H1 (cell line): ENCODE data around the gene ASXL1. TPM values are rescaled to one million over a fixed set of nuclear protein-coding genes. Genes with fewer than 3 reads are reported as not detected.
A peak's percentile ranks its signal among the peaks of the same experiment; 100 is the strongest.

ENCODE experiments used
- CBX5 ChIP-seq: fragments of 300-800, 300-1000 bp; sonication (generic); IDR thresholded peaks from 2 replicates; pipeline ENCODE4 v1.7.1; 2016; ENCODE audit warnings: antibody characterized with exemption, low read length, low read depth
- CEBPB ChIP-seq: IDR thresholded peaks from 2 replicates; pipeline ENCODE4 v1.6.1; 2012; ENCODE audit warnings: low read depth, low read length
- EGR1 ChIP-seq: IDR thresholded peaks from 2 replicates; pipeline ENCODE4 v1.6.1; 2011; ENCODE audit warnings: low read depth, low read length, borderline replicate concordance
- GABPA ChIP-seq: IDR thresholded peaks from 2 replicates; pipeline ENCODE4 v1.6.1; 2011; ENCODE audit warnings: mild to moderate bottlenecking, low read length, moderate library complexity, borderline replicate concordance; ENCODE audit not compliant: insufficient read depth
- JUN ChIP-seq: IDR thresholded peaks from 2 replicates; pipeline ENCODE4 v1.6.1; 2011; ENCODE audit warnings: low read depth, mild to moderate bottlenecking, improper control_type of control experiment, low read length
- JUND ChIP-seq: IDR thresholded peaks from 2 replicates; pipeline ENCODE4 v1.6.1; 2011; ENCODE audit warnings: mild to moderate bottlenecking, improper control_type of control experiment, low read length
- KDM4A ChIP-seq: IDR thresholded peaks from one replicate; pipeline ENCODE4 v1.7.1; 2012; ENCODE audit warnings: low read depth, mild to moderate bottlenecking, moderate library complexity, low read length, inconsistent platforms; ENCODE audit not compliant: severe bottlenecking
- POU5F1 ChIP-seq: IDR thresholded peaks from 2 replicates; pipeline ENCODE4 v1.6.1; 2011; ENCODE audit warnings: low read depth, mild to moderate bottlenecking, low read length, moderate library complexity
- RBBP5 ChIP-seq: IDR thresholded peaks from 2 replicates; pipeline ENCODE4 v1.7.1; 2012; ENCODE audit warnings: low read depth, mild to moderate bottlenecking, inconsistent platforms, low read length, moderate library complexity, borderline replicate concordance
- RNF2 ChIP-seq: fragments of 200-900, 300-1000 bp; sonication (generic); IDR thresholded peaks from 2 replicates; pipeline ENCODE4 v1.7.1; 2016; ENCODE audit warnings: borderline replicate concordance, low read depth, mild to moderate bottlenecking, antibody characterized with exemption, low read length; ENCODE audit not compliant: poor library complexity, severe bottlenecking; ENCODE audit errors: missing control alignments
- SAP30 ChIP-seq: fragments of 300-600 bp; sonication (generic); IDR thresholded peaks from 2 replicates; pipeline ENCODE4 v1.7.1; 2012; ENCODE audit warnings: low read length, moderate library complexity, mild to moderate bottlenecking, inconsistent platforms; ENCODE audit not compliant: insufficient read depth, insufficient replicate concordance
- SIX5 ChIP-seq: IDR thresholded peaks from 2 replicates; pipeline ENCODE4 v1.6.1; 2011; ENCODE audit warnings: mild to moderate bottlenecking, low read depth, low read length
- SP1 ChIP-seq: IDR thresholded peaks from 2 replicates; pipeline ENCODE4 v1.6.1; 2011; ENCODE audit warnings: low read depth, low read length
- SP4 ChIP-seq: IDR thresholded peaks from 2 replicates; pipeline ENCODE4 v1.6.1; 2012; ENCODE audit warnings: low read length, inconsistent platforms
- SUZ12 ChIP-seq: fragments of 200-600 bp; sonication (generic); IDR thresholded peaks from 2 replicates; pipeline ENCODE4 v1.6.1; 2012; ENCODE audit warnings: mild to moderate bottlenecking, inconsistent platforms, low read length, moderate library complexity, mixed read lengths
- TAF7 ChIP-seq: optimal IDR thresholded peaks from 2 replicates; pipeline ENCODE3; 2011; ENCODE audit warnings: low read depth, mild to moderate bottlenecking, inconsistent platforms, low read length, moderate library complexity, borderline replicate concordance
- TCF12 ChIP-seq: IDR thresholded peaks from 2 replicates; pipeline ENCODE4 v1.6.1; 2011; ENCODE audit warnings: low read depth, mild to moderate bottlenecking, low read length
- YY1 ChIP-seq: IDR thresholded peaks from 2 replicates; pipeline ENCODE4 v1.6.1; 2011; ENCODE audit warnings: low read depth, mild to moderate bottlenecking, low read length
- polyA plus RNA-seq, 7 experiments: library from polyadenylated mRNA; depleted of rRNA in 3 of 7; stranded (reverse) in 5 of 7; unstranded in 2 of 7; fragments of >200 nt in 5 of 7; fragments of 200-250 nt in 2 of 7; gene quantifications; 1 replicate in 5 of 7; 2 replicates in 1 of 7; 4 replicates in 1 of 7; pipeline versions ENCODE4 v1.2.1 to v1.2.3, GENCODE V29; 2011 to 2013; ENCODE audit warnings: missing spikeins in 2 of 7, mixed read lengths in 2 of 7
- total RNA-seq: library from RNA; stranded (reverse); fragmentation: NEBNext Ultra II Directional; extraction: Animal tissue kit (Norgen Biotek cat#: 25700); gene quantifications from 2 replicates; pipeline ENCODE4 v1.2.1, GENCODE V29; 2021
- TF ChIP-seq, protein P1 (sequence below): IDR thresholded peaks from 2 replicates; pipeline ENCODE4 v1.6.1; 2012; ENCODE audit warnings: low read length, inconsistent platforms
- TF ChIP-seq, protein P2 (sequence below): IDR thresholded peaks from 2 replicates; pipeline ENCODE4 v1.6.1; 2011; ENCODE audit warnings: low read depth, mild to moderate bottlenecking, low read length; ENCODE audit not compliant: insufficient read depth

The ASXL1 gene
- total and polyA plus RNA-seq, 2 of the 8 experiments (the other 6 are each of a cell fraction or from before 2014, with no cell fraction given) = 10.6 to 26.5 TPM

DNA sequence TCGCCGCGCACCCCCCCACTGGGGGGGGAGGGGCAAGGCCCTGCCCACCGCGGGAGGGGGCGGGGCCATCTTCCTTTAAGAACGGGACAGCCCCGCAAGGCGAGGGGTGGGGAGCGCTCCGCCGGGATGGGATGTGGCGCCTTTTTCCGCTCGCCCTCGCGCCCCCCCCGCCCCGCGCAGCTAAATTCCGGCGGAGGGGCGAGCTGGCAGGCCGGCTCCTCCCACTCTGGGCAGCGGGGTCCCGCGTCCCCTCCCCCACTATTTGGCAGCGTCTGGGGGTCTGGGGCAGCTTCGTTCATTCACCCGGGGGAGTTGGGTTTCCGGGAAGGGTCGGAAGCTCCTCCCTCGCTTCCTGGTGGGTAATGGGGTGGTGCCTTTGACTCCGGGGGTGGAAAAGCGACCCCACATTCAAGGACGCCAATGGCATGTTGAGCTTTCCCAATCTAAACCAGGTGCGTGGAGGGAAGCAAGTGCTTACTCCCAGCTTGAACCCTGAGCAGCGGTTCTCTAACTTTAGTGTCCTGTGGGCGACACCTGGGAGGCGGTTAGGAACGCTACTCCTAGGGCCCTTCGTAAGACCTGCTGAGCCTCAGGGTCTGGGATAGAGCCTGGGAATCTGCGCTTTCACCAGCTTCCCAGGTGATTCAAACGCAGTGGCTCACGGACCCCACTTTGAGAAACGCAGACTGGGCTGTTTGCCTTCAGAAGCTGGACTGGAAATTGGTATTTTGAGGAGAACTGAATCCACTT lies 927 bp downstream of the ASXL1 start (continued):
- no peak for TF ChIP-seq CBX5
- peak; percentile 61; the same call in 1 of the 2 replicates for TF ChIP-seq SP1
- no peak for TF ChIP-seq TAF7
- TF ChIP-seq, protein P1, sequence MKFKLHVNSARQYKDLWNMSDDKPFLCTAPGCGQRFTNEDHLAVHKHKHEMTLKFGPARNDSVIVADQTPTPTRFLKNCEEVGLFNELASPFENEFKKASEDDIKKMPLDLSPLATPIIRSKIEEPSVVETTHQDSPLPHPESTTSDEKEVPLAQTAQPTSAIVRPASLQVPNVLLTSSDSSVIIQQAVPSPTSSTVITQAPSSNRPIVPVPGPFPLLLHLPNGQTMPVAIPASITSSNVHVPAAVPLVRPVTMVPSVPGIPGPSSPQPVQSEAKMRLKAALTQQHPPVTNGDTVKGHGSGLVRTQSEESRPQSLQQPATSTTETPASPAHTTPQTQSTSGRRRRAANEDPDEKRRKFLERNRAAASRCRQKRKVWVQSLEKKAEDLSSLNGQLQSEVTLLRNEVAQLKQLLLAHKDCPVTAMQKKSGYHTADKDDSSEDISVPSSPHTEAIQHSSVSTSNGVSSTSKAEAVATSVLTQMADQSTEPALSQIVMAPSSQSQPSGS = 0 out of 2 replicates have a peak, but pooled peaks have one; percentile 47
- TF ChIP-seq SP4 = 0 out of 2 replicates have a peak, but pooled peaks have one; percentile 50
- peak; percentile 100 for TF ChIP-seq TCF12
- TF ChIP-seq POU5F1 = no peak
- no peak for TF ChIP-seq JUN
- TF ChIP-seq GABPA = no peak
- TF ChIP-seq SIX5 = no peak
- peak; percentile 83 for TF ChIP-seq EGR1
- TF ChIP-seq CEBPB = no peak
- no peak for TF ChIP-seq YY1
- TF ChIP-seq KDM4A = no peak
- TF ChIP-seq, protein P2, sequence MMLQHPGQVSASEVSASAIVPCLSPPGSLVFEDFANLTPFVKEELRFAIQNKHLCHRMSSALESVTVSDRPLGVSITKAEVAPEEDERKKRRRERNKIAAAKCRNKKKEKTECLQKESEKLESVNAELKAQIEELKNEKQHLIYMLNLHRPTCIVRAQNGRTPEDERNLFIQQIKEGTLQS = no peak
- TF ChIP-seq JUND = no peak
- TF ChIP-seq RNF2 = peak; percentile 27
- no peak for TF ChIP-seq RBBP5
- no peak for TF ChIP-seq SAP30
- no peak for TF ChIP-seq SUZ12
